GM18520 (cell line): ENCODE data around the gene ZFR2.
"Not testable (repeated sequence)": the region's sequence is repeated elsewhere in the genome, so short reads cannot be mapped to it uniquely, and the experiment has no call there.

Experiments
- ATAC-seq: cut with Tn5 transposase; IDR thresholded peaks from one replicate; pipeline ENCODE4 v1.9.1; 2021; ENCODE audit not compliant: unreplicated experiment

The ZFR2 gene

GRCh38 chr19:3774621-3775373 lies 94.0 kb downstream of the ZFR2 start:
- ATAC-seq: no peak

- ATAC-seq: no peak
Observed at GRCh38 chr19:3773814-3774515, 94.9 kb downstream of the ZFR2 start.

- no peak for ATAC-seq
Observed at GRCh38 chr19:3771906-3772455, 96.9 kb downstream of the ZFR2 start, which contains the start of gene RAX2. Gene RAX2, minus strand, starts transcription at chr19:3772228. Its CDS starts 486 bp downstream, at chr19:3771742.

- no peak for ATAC-seq
Observed at GRCh38 chr19:3771000-3771905, 97.6 kb downstream of the ZFR2 start.

GRCh38 chr19:3770136-3770999 lies 98.5 kb downstream of the ZFR2 start:
- no peak for ATAC-seq

- no peak for ATAC-seq
Observed at GRCh38 chr19:3769494-3769893, 99.3 kb downstream of the ZFR2 start.

- no peak for ATAC-seq
Observed at GRCh38 chr19:3768748-3769099, 100.1 kb downstream of the ZFR2 start.

GRCh38 chr19:3768015-3768747 lies 100.7 kb downstream of the ZFR2 start:
- ATAC-seq: no peak

- no peak for ATAC-seq
Observed at GRCh38 chr19:3767050-3767449, 101.8 kb downstream of the ZFR2 start.

GRCh38 chr19:3766520-3766919 lies 102.3 kb downstream of the ZFR2 start:
- ATAC-seq: no peak

GRCh38 chr19:3765757-3766156 lies 103.1 kb downstream of the ZFR2 start:
- not testable (repeated sequence) for ATAC-seq

GRCh38 chr19:3765121-3765520 lies 103.7 kb downstream of the ZFR2 start:
- ATAC-seq: no peak

- peak; percentile 70 for ATAC-seq
Observed at GRCh38 chr19:3762501-3763459, 106.1 kb downstream of the ZFR2 start, which contains the start of gene MRPL54. Gene MRPL54, plus strand, starts transcription at chr19:3762682. Its CDS starts 19 bp downstream, at chr19:3762701.

GRCh38 chr19:3762130-3762473 lies 106.7 kb downstream of the ZFR2 start:
- no peak for ATAC-seq

- peak; percentile 36 for ATAC-seq
Observed at GRCh38 chr19:3761382-3762129, 107.3 kb downstream of the ZFR2 start, which contains the start of gene APBA3. Gene APBA3, minus strand, starts transcription at chr19:3761692. Its CDS starts 1,428 bp downstream, at chr19:3760264.

- ATAC-seq: no peak
Observed at GRCh38 chr19:3760871-3761361, 107.9 kb downstream of the ZFR2 start.

GRCh38 chr19:3759482-3760254 lies 109.2 kb downstream of the ZFR2 start:
- ATAC-seq: no peak
